GM23338 (cell line): ENCODE measurements around the gene APEX1. TPM values are rescaled to one million over a fixed set of nuclear protein-coding genes. Genes with fewer than 3 reads are reported as not detected.

ENCODE experiments used
- ATAC-seq: fragments of 200-7000 bp; cut with Tn5 transposase; 3 replicates; pipeline ENCODE4 v1.9.1; 2020
- DNase-seq: peaks from one replicate; pipeline ENCODE4 v3.0.0-alpha.2; 2015; ENCODE audit warnings: low spot score
- H2AFZ ChIP-seq: fragments of 200-600 bp; sonication (generic); 2 replicates; pipeline ENCODE4 v1.8.0; 2016; ENCODE audit warnings: antibody characterized with exemption, mild to moderate bottlenecking, moderate library complexity
- H3F3A ChIP-seq: fragments of 200-600 bp; sonication (generic); replicated peaks from 2 replicates; pipeline ENCODE4 v1.8.0; 2017; ENCODE audit warnings: antibody characterized with exemption, mixed run types, low read depth
- H3K27ac ChIP-seq: fragments of 200-600 bp; sonication (generic); 2 replicates; pipeline ENCODE4 v1.6.1; 2016; ENCODE audit warnings: low read depth
- H3K27me3 ChIP-seq: fragments of 200-600 bp; sonication (generic); 2 replicates; pipeline ENCODE4 v1.8.0; 2016; ENCODE audit warnings: mild to moderate bottlenecking, mixed run types, moderate library complexity; ENCODE audit not compliant: insufficient read depth
- H3K36me3 ChIP-seq: fragments of 200-600 bp; sonication (generic); 2 replicates; pipeline ENCODE4 v1.8.0; 2016; ENCODE audit warnings: mild to moderate bottlenecking; ENCODE audit not compliant: insufficient read depth
- H3K4me1 ChIP-seq: fragments of 200-600 bp; sonication (generic); 2 replicates; pipeline ENCODE4 v1.8.0; 2016; ENCODE audit warnings: mild to moderate bottlenecking, moderate library complexity; ENCODE audit not compliant: insufficient read depth
- H3K4me2 ChIP-seq: fragments of 200-600 bp; sonication (generic); 2 replicates; pipeline ENCODE4 v1.7.1; 2017; ENCODE audit warnings: mixed run types
- H3K4me3 ChIP-seq: fragments of 200-600 bp; sonication (generic); 2 replicates; pipeline ENCODE4 v1.6.1; 2016; ENCODE audit warnings: mixed run types
- H3K79me2 ChIP-seq: fragments of 200-600 bp; sonication (generic); replicated peaks from 2 replicates; pipeline ENCODE4 v1.8.0; 2017; ENCODE audit warnings: mild to moderate bottlenecking; ENCODE audit not compliant: insufficient read depth
- H3K9me2 ChIP-seq: fragments of 200-600 bp; sonication (generic); 2 replicates; pipeline ENCODE4 v1.8.0; 2017; ENCODE audit not compliant: insufficient read depth
- H4K20me1 ChIP-seq: fragments of 200-600 bp; sonication (generic); replicated peaks from 2 replicates; pipeline ENCODE4 v1.8.0; 2017; ENCODE audit warnings: mild to moderate bottlenecking; ENCODE audit not compliant: insufficient read depth
- H3K27ac Mint-ChIP-seq: 2 replicates; pipeline ENCODE4 v1.8.0; 2020; ENCODE audit warnings: inconsistent platforms, mild to moderate bottlenecking, moderate library complexity, mixed read lengths
- H3K27me3 Mint-ChIP-seq: 3 replicates; pipeline ENCODE4 v1.8.0; 2022; ENCODE audit warnings: low read depth, mild to moderate bottlenecking, moderate library complexity, mixed read lengths, inconsistent platforms; ENCODE audit not compliant: insufficient read depth, poor library complexity
- H3K36me3 Mint-ChIP-seq: 3 replicates; pipeline ENCODE4 v1.8.0; 2021; ENCODE audit warnings: low read depth, mild to moderate bottlenecking, inconsistent platforms, moderate library complexity, mixed read lengths
- H3K4me1 Mint-ChIP-seq: 3 replicates; pipeline ENCODE4 v1.8.0; 2020; ENCODE audit warnings: mild to moderate bottlenecking, inconsistent platforms, mixed read lengths
- H3K4me3 Mint-ChIP-seq: 3 replicates; pipeline ENCODE4 v1.8.0; 2021; ENCODE audit warnings: moderate library complexity, mild to moderate bottlenecking, inconsistent platforms, mixed read lengths
- H3K9me3 Mint-ChIP-seq: 3 replicates; pipeline ENCODE4 v1.8.0; 2020; ENCODE audit warnings: moderate library complexity, mild to moderate bottlenecking, inconsistent platforms, mixed read lengths
- CREB1 ChIP-seq: fragments of 250-450 bp; sonication (Bioruptor Pico); IDR thresholded peaks from 2 replicates; pipeline ENCODE4 v1.5.0; 2020; ENCODE audit warnings: low read depth, mild to moderate bottlenecking, moderate library complexity
- CTCF ChIP-seq, 2 experiments: fragments of 200-600 bp in 1 of 2; sonication (generic) in 1 of 2; conservative IDR thresholded peaks; 2 replicates each; pipeline versions ENCODE4 v1.5.1 to v1.6.1; 2016 to 2017; ENCODE audit warnings: antibody characterized with exemption in 2 of 2, low read depth in 2 of 2, mild to moderate bottlenecking in 2 of 2, moderate library complexity in 1 of 2
- EZH2 ChIP-seq: fragments of 200-600 bp; sonication (generic); IDR thresholded peaks from one replicate; pipeline ENCODE4 v1.8.0; 2017; ENCODE audit warnings: antibody characterized with exemption, mild to moderate bottlenecking, low read depth; ENCODE audit not compliant: unreplicated experiment
- NANOG ChIP-seq: IDR thresholded peaks from 2 replicates; pipeline ENCODE4 v1.6.1; 2016; ENCODE audit warnings: antibody characterized with exemption, borderline replicate concordance
- STAT1 ChIP-seq: IDR thresholded peaks from one replicate; pipeline ENCODE4 v1.6.1; 2016; ENCODE audit warnings: antibody characterized with exemption; ENCODE audit not compliant: unreplicated experiment
- ZNF331 ChIP-seq: fragments of 250-450 bp; sonication (Bioruptor Pico); IDR thresholded peaks from 2 replicates; pipeline ENCODE4 v1.5.0; 2020; ENCODE audit warnings: low read depth, mild to moderate bottlenecking, moderate library complexity
- polyA plus RNA-seq: library from polyadenylated mRNA; unstranded; fragments of >200 nt; fragmentation: Nextera tagmentation; extraction: Ambion mirVana; gene quantifications from 2 replicates; pipeline ENCODE4 v1.2.1, GENCODE V29; 2016
- total RNA-seq: library from RNA; depleted of rRNA; stranded (reverse); fragments of >200 nt; shearing (Covaris generic); gene quantifications from 2 replicates; pipeline ENCODE4 v1.2.3, GENCODE V29; 2014
- TF ChIP-seq, protein P1 (sequence below): IDR thresholded peaks from 2 replicates; pipeline ENCODE4 v1.6.1; 2016; ENCODE audit warnings: antibody characterized with exemption

APEX1 gene
- total and polyA plus RNA-seq, 2 experiments from 2014 or later, result 247 to 279 TPM

GRCh38 chr14:20428802-20429201 is 26.2 kb upstream of the APEX1 start:
- Mint-ChIP-seq H3K27ac (no peak overlapping the region), H3K36me3 (no peaks in the 10 kb centered on the region), H3K4me3 (no peak overlapping the region), H3K9me3 (no peaks in the 10 kb centered on the region), H3K27me3 (peaks cover 8% of the 10 kb centered on the region), H3K4me1 (peaks cover 10% of the 10 kb centered on the region; the same call in 2 of the 3 replicates)
- peaks cover 6% of the 10 kb centered on the region; the same call in 1 of the 2 replicates for H3K9me2 ChIP-seq
- TF ChIP-seq ZNF331 (CRISPR knock-in tag) (no peak), CREB1 (no peak), EZH2 (no peak)
- no peak overlapping the region for H3K27ac ChIP-seq
- ATAC-seq (no peak), DNase-seq (no peak)
- H2AFZ ChIP-seq, result no peak overlapping the region
- peaks cover 2% of the 10 kb centered on the region; the same call in 1 of the 2 replicates for H3K27me3 ChIP-seq
- no peaks in the 10 kb centered on the region for H3K79me2 ChIP-seq
- H4K20me1 ChIP-seq, result no peaks in the 10 kb centered on the region
- H3K36me3 ChIP-seq, result no peaks in the 10 kb centered on the region
- H3K4me1 ChIP-seq, result peaks cover 6% of the 10 kb centered on the region
- no peaks in the 10 kb centered on the region for H3F3A ChIP-seq
- no peak overlapping the region for H3K4me3 ChIP-seq
- no peak overlapping the region for H3K4me2 ChIP-seq

GRCh38 chr14:20429801-20430669 is 25.0 kb upstream of the APEX1 start:
- no peak for DNase-seq
- peaks cover 15% of the 10 kb centered on the region for H3K27me3 ChIP-seq

More at GRCh38 chr14:20429801-20430669, 25.0 kb upstream of the APEX1 start:
- H3F3A ChIP-seq, result 0 out of 2 replicates have a peak, but pooled peaks cover 2% of the 10 kb centered on the region
- H3K4me1 ChIP-seq, result peaks cover 6% of the 10 kb centered on the region
- peaks cover 14% of the 10 kb centered on the region for H3K27me3 Mint-ChIP-seq
- H3K36me3 ChIP-seq, result no peaks in the 10 kb centered on the region
- H3K9me3 Mint-ChIP-seq, result no peaks in the 10 kb centered on the region
- no peak overlapping the region; the same call in 1 of the 2 replicates for H2AFZ ChIP-seq
- no peaks in the 10 kb centered on the region for H3K79me2 ChIP-seq
- no peak overlapping the region for H3K4me3 Mint-ChIP-seq
- no peaks in the 10 kb centered on the region for H3K36me3 Mint-ChIP-seq
- TF ChIP-seq CTCF (conservative IDR thresholded peaks at IDR 0.05; ENCODE audit: low read depth in 2 of 2), result no peak
- TF ChIP-seq NANOG, result no peak
- TF ChIP-seq, protein P1, sequence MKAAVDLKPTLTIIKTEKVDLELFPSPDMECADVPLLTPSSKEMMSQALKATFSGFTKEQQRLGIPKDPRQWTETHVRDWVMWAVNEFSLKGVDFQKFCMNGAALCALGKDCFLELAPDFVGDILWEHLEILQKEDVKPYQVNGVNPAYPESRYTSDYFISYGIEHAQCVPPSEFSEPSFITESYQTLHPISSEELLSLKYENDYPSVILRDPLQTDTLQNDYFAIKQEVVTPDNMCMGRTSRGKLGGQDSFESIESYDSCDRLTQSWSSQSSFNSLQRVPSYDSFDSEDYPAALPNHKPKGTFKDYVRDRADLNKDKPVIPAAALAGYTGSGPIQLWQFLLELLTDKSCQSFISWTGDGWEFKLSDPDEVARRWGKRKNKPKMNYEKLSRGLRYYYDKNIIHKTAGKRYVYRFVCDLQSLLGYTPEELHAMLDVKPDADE, result no peak
- no peak for TF ChIP-seq STAT1
- no peaks in the 10 kb centered on the region for H4K20me1 ChIP-seq
- no peak overlapping the region for H3K4me3 ChIP-seq
- no peak overlapping the region for H3K27ac ChIP-seq
- H3K27ac Mint-ChIP-seq, result no peak overlapping the region; the same call in 1 of the 2 replicates
- peaks cover 15% of the 10 kb centered on the region; the same call in 2 of the 3 replicates for H3K4me1 Mint-ChIP-seq
- no peak for ATAC-seq
- no peak overlapping the region for H3K4me2 ChIP-seq
- peaks cover 5% of the 10 kb centered on the region; the same call in 1 of the 2 replicates for H3K9me2 ChIP-seq
